B cell (primary cell): ENCODE measurements around the gene AKAP11. TPM values are rescaled to one million over a fixed set of nuclear protein-coding genes. Genes with fewer than 3 reads are reported as not detected.

ENCODE experiments used
- ATAC-seq: fragments of 200-7000 bp; cut with Tn5 transposase; one replicate; pipeline ENCODE4 v1.10.0; 2021; ENCODE audit warnings: low read depth, mild to moderate bottlenecking, moderate number of reproducible peaks, moderate library complexity
- CTCF ChIA-PET: fragments of 350-600 bp; sonication (Branson Sonifier 250); formaldehyde crosslinking; loops from one replicate; lab custom pipeline; 2021; ENCODE audit warnings: antibody characterized with exemption, inconsistent platforms; lab: Charles Lee
- POLR2A ChIA-PET: fragments of 350-600 bp; sonication (Branson Sonifier 250); formaldehyde crosslinking; loops from one replicate; lab custom pipeline; 2021; ENCODE audit warnings: antibody characterized with exemption; lab: Charles Lee
- DNase-seq: peaks from one replicate; pipeline ENCODE4 v3.0.0; 2013
- H2AFZ ChIP-seq: 2 replicates; pipeline ENCODE4 v1.6.1; 2012; ENCODE audit warnings: mild to moderate bottlenecking, low read depth, low read length; ENCODE audit not compliant: insufficient read depth, poor library complexity, severe bottlenecking
- H3K27ac ChIP-seq, 2 donors: 1 replicate in 1 of 2; 2 replicates in 1 of 2; pipeline ENCODE4 v1.5.1; 2012 to 2013; ENCODE audit warnings: low read length in 2 of 2, mild to moderate bottlenecking in 2 of 2, moderate library complexity in 1 of 2
- H3K27me3 ChIP-seq, 4 experiments: fragments of 200-600 bp in 1 of 4; sonication (generic) in 1 of 4; replicated peaks in 1 of 4; 1 replicate in 2 of 4; 2 replicates in 2 of 4; pipeline versions ENCODE4 v1.6.1 to v1.7.0; 2013 to 2016; ENCODE audit warnings: low read length in 3 of 4, mild to moderate bottlenecking in 2 of 4, mixed read lengths in 1 of 4, moderate library complexity in 1 of 4; ENCODE audit not compliant: insufficient read depth in 4 of 4, control insufficient read depth in 3 of 4; ENCODE audit errors: control extremely low read depth in 1 of 4
- H3K36me3 ChIP-seq, 2 experiments: replicated peaks in 1 of 2; 1 replicate in 1 of 2; 2 replicates in 1 of 2; pipeline versions ENCODE4 v1.6.1 to v1.7.1; 2013; ENCODE audit warnings: low read length in 1 of 2; ENCODE audit not compliant: insufficient read depth in 2 of 2, control insufficient read depth in 1 of 2; ENCODE audit errors: control extremely low read depth in 1 of 2, extremely low read depth in 1 of 2
- H3K4me1 ChIP-seq, 2 donors: fragments of 200-600 bp in 1 of 2; sonication (generic) in 1 of 2; 1 replicate in 1 of 2; 2 replicates in 1 of 2; pipeline versions ENCODE4 v1.5.1 to v1.6.1; 2013 to 2017; ENCODE audit warnings: low read length in 2 of 2; ENCODE audit not compliant: control insufficient read depth in 2 of 2, insufficient read depth in 2 of 2
- H3K4me2 ChIP-seq: replicated peaks from 2 replicates; pipeline ENCODE3; 2012; ENCODE audit warnings: mild to moderate bottlenecking, low read depth, low read length; ENCODE audit not compliant: poor library complexity, severe bottlenecking
- H3K4me3 ChIP-seq, 5 experiments: fragments of 200-600 bp in 1 of 5; sonication (generic) in 1 of 5; 1 replicate in 3 of 5; 2 replicates in 2 of 5; pipeline versions ENCODE4 v1.5.1 to v1.7.0; 2011 to 2016; ENCODE audit warnings: low read length in 4 of 5, mild to moderate bottlenecking in 4 of 5, low read depth in 2 of 5, control low read depth in 1 of 5, moderate library complexity in 1 of 5; ENCODE audit not compliant: insufficient read depth in 1 of 5; ENCODE audit errors: control extremely low read depth in 1 of 5, extremely low read depth in 1 of 5
- H3K79me2 ChIP-seq: fragments of 200-600 bp; sonication (generic); one replicate; pipeline ENCODE4 v1.6.0; 2016; ENCODE audit warnings: low read length; ENCODE audit not compliant: control insufficient read depth, insufficient read depth
- H3K9ac ChIP-seq: fragments of 200-600 bp; sonication (generic); 2 replicates; pipeline ENCODE4 v1.6.1; 2017; ENCODE audit warnings: mild to moderate bottlenecking, low read length, moderate library complexity
- H3K9me3 ChIP-seq, 3 donors: one replicate each; pipeline versions ENCODE4 v1.6.1 to v1.7.1; 2013; ENCODE audit warnings: low read length in 2 of 3; ENCODE audit not compliant: control insufficient read depth in 2 of 3, insufficient read depth in 1 of 3; ENCODE audit errors: control extremely low read depth in 1 of 3
- H4K20me1 ChIP-seq: 2 replicates; pipeline ENCODE4 v1.6.0; 2012; ENCODE audit warnings: mild to moderate bottlenecking, low read length; ENCODE audit not compliant: insufficient read depth, control insufficient read depth, poor library complexity, severe bottlenecking
- H3K27ac Mint-ChIP-seq: one replicate; pipeline ENCODE4 v1.8.0; 2021; ENCODE audit warnings: mixed read lengths
- H3K27me3 Mint-ChIP-seq: one replicate; pipeline ENCODE4 v1.8.0; 2021; ENCODE audit warnings: mixed read lengths
- H3K4me1 Mint-ChIP-seq: one replicate; pipeline ENCODE4 v1.8.0; 2021; ENCODE audit warnings: mixed read lengths
- H3K4me3 Mint-ChIP-seq: one replicate; pipeline ENCODE4 v1.8.0; 2021; ENCODE audit warnings: mixed read lengths
- H3K9me3 Mint-ChIP-seq: one replicate; pipeline ENCODE4 v1.8.0; 2022; ENCODE audit warnings: mixed read lengths; ENCODE audit not compliant: insufficient read depth
- EZH2 ChIP-seq: IDR thresholded peaks from 2 replicates; pipeline ENCODE4 v1.6.1; 2012; ENCODE audit warnings: borderline replicate concordance, low read depth, mild to moderate bottlenecking, moderate library complexity, low read length; ENCODE audit not compliant: insufficient read depth, poor library complexity, severe bottlenecking
- WGBS: methylation state at CpG from one replicate; pipeline ENCODE4 v1.1.5; 2013; ENCODE audit warnings: missing lambda C conversion rate; ENCODE audit not compliant: insufficient coverage; 5-methylcytosine and 5-hydroxymethylcytosine counted together
- intact Hi-C: fragments of 100-400 bp; cut with micrococcal nuclease; formaldehyde crosslinking; loops from one replicate; pipeline ENCODE4 v1.10.0; 2022
- polyA plus RNA-seq: library from polyadenylated mRNA; depleted of rRNA; stranded (reverse); fragments of >200 nt; gene quantifications from 2 replicates; pipeline ENCODE4 v1.2.3, GENCODE V29; 2012
- total RNA-seq, 2 donors: library from RNA; stranded (reverse); fragments of 120-200 nt in 1 of 2; gene quantifications; 1 replicate in 1 of 2; 2 replicates in 1 of 2; pipeline versions ENCODE4 v1.2.3 to v1.2.4, GENCODE V29; 2013 to 2022
- TF ChIP-seq, protein P1 (sequence below): fragments of 200-600 bp; IDR thresholded peaks from one replicate; pipeline ENCODE4 v1.8.0; 2022; ENCODE audit warnings: antibody characterized with exemption, mild to moderate bottlenecking

Gene AKAP11
- total and polyA plus RNA-seq, 2 donors (not counting 1 experiment from before 2014, with no cell fraction given): 10.2 to 42.9 TPM

- Histone ChIP-seq H4K20me1 (no peaks in the 10 kb centered on the region), H3K9ac (no peak overlapping the region), H3K27me3 (no peaks in the 10 kb centered on the region), H3K4me1 (no peaks in the 10 kb centered on the region), H3K9me3 (peaks cover 0 to 2% (median 0%) of the 10 kb centered on the region in 3 donors), H3K27ac (no peak overlapping the region), H3K36me3 (peaks cover 30 to 80% of the 10 kb centered on the region in 2 experiments), H3K4me3 (no peak overlapping the region), H2AFZ (no peak overlapping the region), H3K79me2 (peaks cover 10% of the 10 kb centered on the region), H3K4me2 (no peak overlapping the region)
- DNase-seq (no peak), ATAC-seq (no peak)
- ChIA-PET CTCF (no interaction called here), POLR2A (no interaction called here)
- Mint-ChIP-seq H3K27ac (no peak overlapping the region), H3K27me3 (no peaks in the 10 kb centered on the region), H3K4me3 (no peak overlapping the region), H3K4me1 (peaks cover 3% of the 10 kb centered on the region), H3K9me3 (no peaks in the 10 kb centered on the region)
- intact Hi-C loops: no loop called here
- TF ChIP-seq, protein P1, sequence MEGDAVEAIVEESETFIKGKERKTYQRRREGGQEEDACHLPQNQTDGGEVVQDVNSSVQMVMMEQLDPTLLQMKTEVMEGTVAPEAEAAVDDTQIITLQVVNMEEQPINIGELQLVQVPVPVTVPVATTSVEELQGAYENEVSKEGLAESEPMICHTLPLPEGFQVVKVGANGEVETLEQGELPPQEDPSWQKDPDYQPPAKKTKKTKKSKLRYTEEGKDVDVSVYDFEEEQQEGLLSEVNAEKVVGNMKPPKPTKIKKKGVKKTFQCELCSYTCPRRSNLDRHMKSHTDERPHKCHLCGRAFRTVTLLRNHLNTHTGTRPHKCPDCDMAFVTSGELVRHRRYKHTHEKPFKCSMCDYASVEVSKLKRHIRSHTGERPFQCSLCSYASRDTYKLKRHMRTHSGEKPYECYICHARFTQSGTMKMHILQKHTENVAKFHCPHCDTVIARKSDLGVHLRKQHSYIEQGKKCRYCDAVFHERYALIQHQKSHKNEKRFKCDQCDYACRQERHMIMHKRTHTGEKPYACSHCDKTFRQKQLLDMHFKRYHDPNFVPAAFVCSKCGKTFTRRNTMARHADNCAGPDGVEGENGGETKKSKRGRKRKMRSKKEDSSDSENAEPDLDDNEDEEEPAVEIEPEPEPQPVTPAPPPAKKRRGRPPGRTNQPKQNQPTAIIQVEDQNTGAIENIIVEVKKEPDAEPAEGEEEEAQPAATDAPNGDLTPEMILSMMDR: no peak
- TF ChIP-seq EZH2: no peak
These were observed 33.6 kb downstream of the AKAP11 start for GRCh38 chr13:42305503-42305902.

DNA sequence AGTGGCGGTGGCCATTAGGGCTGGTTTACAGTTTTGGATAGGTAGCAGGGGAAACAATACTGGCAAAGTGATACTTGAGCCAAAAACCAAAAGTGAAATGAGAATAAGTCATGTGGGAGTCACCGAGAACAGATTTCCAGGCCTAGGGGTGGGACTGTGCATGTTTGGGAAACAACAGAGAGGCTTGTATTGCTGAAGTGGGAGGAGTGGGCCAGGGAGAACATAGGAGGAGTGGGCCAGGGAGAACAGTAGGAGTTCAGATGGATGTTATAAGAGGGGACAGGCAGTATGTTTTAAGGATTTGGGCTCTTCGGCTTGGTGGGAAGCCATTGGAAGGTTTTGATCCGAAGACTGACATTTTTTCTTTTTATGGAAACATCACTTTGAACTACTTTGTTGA lies 35.5 kb downstream of the AKAP11 start:
- Mint-ChIP-seq H3K4me1 (peaks cover 12% of the 10 kb centered on the region), H3K27me3 (no peaks in the 10 kb centered on the region), H3K9me3 (no peaks in the 10 kb centered on the region), H3K27ac (no peak overlapping the region), H3K4me3 (no peak overlapping the region)
- Histone ChIP-seq H3K27me3 (no peaks in the 10 kb centered on the region), H4K20me1 (peaks cover under 1% of the 10 kb centered on the region), H2AFZ (no peak overlapping the region), H3K4me3 (no peak overlapping the region), H3K9ac (no peak overlapping the region), H3K79me2 (peaks cover 6% of the 10 kb centered on the region), H3K4me2 (no peak overlapping the region), H3K36me3 (peaks cover 23 to 72% of the 10 kb centered on the region in 2 experiments), H3K9me3 (no peaks in the 10 kb centered on the region), H3K27ac (no peak overlapping the region), H3K4me1 (no peaks in the 10 kb centered on the region)
- ChIA-PET POLR2A (no interaction called here), CTCF (interaction anchor here (0.9 kb wide), 1 partner anchor 288 kb away, joined by 3 read pairs; no protein-coding TSS in a partner anchor)
- WGBS: 100% methylated on average over 2 of the region's 4 CpGs
- ATAC-seq (no peak), DNase-seq (no peak)
- intact Hi-C loops: no loop called here
- TF ChIP-seq, protein P1: no peak
- TF ChIP-seq EZH2: no peak
